Sigmoid colon (tissue), 4 donors: ENCODE data around the gene VBP1.

Source experiments
- EP300 ChIP-seq, 4 donors: sonication (generic); formaldehyde crosslinking; IDR thresholded peaks; one replicate each; pipeline ENCODE4 v1.6.1; 2017; ENCODE audit warnings: antibody characterized with exemption in 4 of 4
- POLR2A ChIP-seq, 2 donors: fragments of 450-650 bp; IDR thresholded peaks; one replicate each; pipeline ENCODE4 v1.6.1; 2016; ENCODE audit warnings: antibody characterized with exemption in 2 of 2, mild to moderate bottlenecking in 2 of 2, moderate library complexity in 2 of 2
- POLR2AphosphoS5 ChIP-seq, 4 donors: sonication (generic); formaldehyde crosslinking; IDR thresholded peaks; one replicate each; pipeline ENCODE4 v1.6.1; 2017; ENCODE audit warnings: antibody characterized with exemption in 4 of 4
- TF ChIP-seq, protein P1 (sequence below), 4 experiments: fragments of 450-650 bp in 3 of 4; fragments of 200-600 bp in 1 of 4; IDR thresholded peaks; one replicate each; pipeline ENCODE4 v1.5.1; 2016 to 2019; ENCODE audit warnings: antibody characterized with exemption in 4 of 4, mild to moderate bottlenecking in 3 of 4, moderate library complexity in 2 of 4

DNA sequence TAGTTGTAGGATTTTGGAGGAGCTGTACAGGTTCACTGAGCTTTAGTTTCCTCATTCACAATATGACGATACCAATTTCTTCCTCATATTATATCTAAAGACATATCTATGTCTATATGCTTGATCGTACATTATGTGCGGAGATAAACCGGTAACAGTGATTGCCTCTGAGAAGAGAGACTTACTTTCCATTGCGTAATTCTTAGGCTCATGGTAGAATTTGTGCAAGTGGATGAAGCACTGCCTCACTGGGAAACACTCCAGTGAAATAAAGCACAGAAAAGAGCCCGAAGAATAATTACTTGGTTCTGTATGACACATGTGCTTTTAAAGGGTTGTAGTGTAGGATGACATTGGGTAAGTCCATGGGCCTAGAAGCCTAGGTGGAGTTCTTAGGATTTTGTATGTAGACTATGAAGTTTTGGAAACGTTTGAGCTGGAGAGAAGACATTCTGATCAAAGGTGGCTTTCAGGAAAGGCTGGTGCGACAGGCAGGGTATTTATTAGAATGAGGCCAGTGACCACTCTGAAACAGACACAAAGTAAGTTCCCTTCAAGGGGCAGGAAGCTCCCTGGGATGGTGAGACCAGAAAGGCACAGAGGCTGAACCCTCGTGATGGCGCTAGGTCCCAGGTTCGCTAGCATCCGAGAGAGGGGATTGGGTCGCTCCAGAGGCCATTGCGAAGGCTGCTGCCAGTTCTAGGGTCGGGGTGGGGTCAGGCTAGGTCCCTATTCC lies 649 bp upstream of the VBP1 start:
- TF ChIP-seq POLR2A (IDR thresholded peaks at IDR 0.05) (no peak), EP300 (IDR thresholded peaks at IDR 0.05) (no peak), POLR2AphosphoS5 (IDR thresholded peaks at IDR 0.05) (no peak)
- TF ChIP-seq, protein P1, sequence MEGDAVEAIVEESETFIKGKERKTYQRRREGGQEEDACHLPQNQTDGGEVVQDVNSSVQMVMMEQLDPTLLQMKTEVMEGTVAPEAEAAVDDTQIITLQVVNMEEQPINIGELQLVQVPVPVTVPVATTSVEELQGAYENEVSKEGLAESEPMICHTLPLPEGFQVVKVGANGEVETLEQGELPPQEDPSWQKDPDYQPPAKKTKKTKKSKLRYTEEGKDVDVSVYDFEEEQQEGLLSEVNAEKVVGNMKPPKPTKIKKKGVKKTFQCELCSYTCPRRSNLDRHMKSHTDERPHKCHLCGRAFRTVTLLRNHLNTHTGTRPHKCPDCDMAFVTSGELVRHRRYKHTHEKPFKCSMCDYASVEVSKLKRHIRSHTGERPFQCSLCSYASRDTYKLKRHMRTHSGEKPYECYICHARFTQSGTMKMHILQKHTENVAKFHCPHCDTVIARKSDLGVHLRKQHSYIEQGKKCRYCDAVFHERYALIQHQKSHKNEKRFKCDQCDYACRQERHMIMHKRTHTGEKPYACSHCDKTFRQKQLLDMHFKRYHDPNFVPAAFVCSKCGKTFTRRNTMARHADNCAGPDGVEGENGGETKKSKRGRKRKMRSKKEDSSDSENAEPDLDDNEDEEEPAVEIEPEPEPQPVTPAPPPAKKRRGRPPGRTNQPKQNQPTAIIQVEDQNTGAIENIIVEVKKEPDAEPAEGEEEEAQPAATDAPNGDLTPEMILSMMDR (IDR thresholded peaks at IDR 0.05): no peak
